GM12878 (cell line): ENCODE data around the gene STEAP3. TPM values are rescaled to one million over a fixed set of nuclear protein-coding genes. Genes with fewer than 3 reads are reported as not detected.

Source experiments
- ATAC-seq: fragments of 200-7000 bp; cut with Tn5 transposase; 3 replicates; pipeline ENCODE4 v1.9.1; 2020; ENCODE audit warnings: mild to moderate bottlenecking, moderate library complexity
- BruUV-seq: library from RNA; stranded (reverse); fragments of 400-500 nt; replicated peaks from 2 replicates; lab custom pipeline; 2021; lab: Mats Ljungman, UMichigan
- CTCF ChIA-PET: fragments of 300-600 bp; sonication (Branson Sonifier 250); formaldehyde crosslinking; extraction: SDS; loops from one replicate; lab custom pipeline; 2021; ENCODE audit warnings: inconsistent platforms; lab: Yijun Ruan, JAX
- POLR2A ChIA-PET: fragments of 350-600 bp; formaldehyde crosslinking; extraction: SDS; loops from one replicate; lab custom pipeline; 2021; ENCODE audit warnings: inconsistent platforms; lab: Charles Lee
- RAD21 ChIA-PET: fragments of 300-600 bp; sonication (Branson Sonifier 250); formaldehyde crosslinking; loops from one replicate; lab custom pipeline; 2023; ENCODE audit warnings: antibody characterized with exemption; ENCODE audit not compliant: unreplicated experiment; lab: Charles Lee
- SMC1A ChIA-PET: fragments of 300-600 bp; sonication (Branson Sonifier 250); formaldehyde crosslinking; loops from one replicate; lab custom pipeline; 2023; ENCODE audit not compliant: unreplicated experiment, uncharacterized antibody; lab: Charles Lee
- DNase-seq: peaks from one replicate; pipeline ENCODE4 v3.0.0-alpha.2; 2011; ENCODE audit warnings: low read depth, low spot score
- FAIRE-seq: peaks from 3 replicates; lab custom pipeline; 2011; peaks lifted over from hg19 to GRCh38; lab: Jason Lieb, UNC
- H2AFZ ChIP-seq: 2 replicates; pipeline ENCODE4 v1.6.0; 2011; ENCODE audit warnings: low read depth, low read length, control low read depth; ENCODE audit not compliant: control insufficient read depth
- H3K27ac ChIP-seq: 2 replicates; pipeline ENCODE4 v1.5.1; 2011; ENCODE audit warnings: control low read depth; ENCODE audit not compliant: control insufficient read depth, insufficient read depth
- H3K27me3 ChIP-seq, 2 experiments: replicated peaks in 1 of 2; 2 replicates each; pipeline versions ENCODE4 v1.6.0 to v1.6.1; 2011; ENCODE audit warnings: low read length in 1 of 2; ENCODE audit not compliant: control insufficient read depth in 2 of 2, insufficient read depth in 2 of 2
- H3K36me3 ChIP-seq, 2 experiments: 2 replicates each; pipeline ENCODE4 v1.5.1; 2011; ENCODE audit warnings: low read length in 1 of 2; ENCODE audit not compliant: control insufficient read depth in 2 of 2, insufficient read depth in 2 of 2
- H3K4me1 ChIP-seq: 2 replicates; pipeline ENCODE4 v1.6.1; 2011; ENCODE audit warnings: mild to moderate bottlenecking, low read length, moderate library complexity, mixed read lengths; ENCODE audit not compliant: control insufficient read depth, insufficient read depth
- H3K4me2 ChIP-seq: 2 replicates; pipeline ENCODE4 v1.6.0; 2011; ENCODE audit warnings: control low read depth; ENCODE audit not compliant: control insufficient read depth, insufficient read depth
- H3K4me3 ChIP-seq: fragments of 200-600 bp; sonication (generic); 2 replicates; pipeline ENCODE4 v1.5.1; 2016
- H3K79me2 ChIP-seq: 2 replicates; pipeline ENCODE4 v1.6.0; 2011; ENCODE audit warnings: low read length; ENCODE audit not compliant: control insufficient read depth, insufficient read depth
- H3K9ac ChIP-seq: 2 replicates; pipeline ENCODE4 v1.8.0; 2011; ENCODE audit warnings: low read length, control low read depth, mixed read lengths; ENCODE audit not compliant: control insufficient read depth, insufficient read depth
- H3K9me3 ChIP-seq: replicated peaks from 3 replicates; pipeline ENCODE4 v1.5.1; 2011; ENCODE audit warnings: mild to moderate bottlenecking, low read length; ENCODE audit not compliant: control insufficient read depth, insufficient read depth
- H4K20me1 ChIP-seq: 2 replicates; pipeline ENCODE4 v1.6.0; 2011; ENCODE audit not compliant: control insufficient read depth, insufficient read depth
- BCL11A ChIP-seq: IDR thresholded peaks from 2 replicates; pipeline ENCODE4 v1.6.1; 2011; ENCODE audit warnings: low read depth, low read length
- CBX5 ChIP-seq: sonication (generic); IDR thresholded peaks from 2 replicates; pipeline ENCODE4 v1.6.1; 2016; ENCODE audit warnings: low read depth, moderate library complexity, mild to moderate bottlenecking, inconsistent platforms
- FOXM1 ChIP-seq: IDR thresholded peaks from 2 replicates; pipeline ENCODE4 v1.6.1; 2012; ENCODE audit warnings: low read depth, mild to moderate bottlenecking, inconsistent platforms, low read length, moderate library complexity
- LARP7 ChIP-seq: fragments of 450-650 bp; IDR thresholded peaks from 2 replicates; pipeline ENCODE4 v1.6.1; 2017; ENCODE audit warnings: mild to moderate bottlenecking
- POLR2AphosphoS5 ChIP-seq: IDR thresholded peaks from 2 replicates; pipeline ENCODE4 v1.6.1; 2011; ENCODE audit warnings: mild to moderate bottlenecking, low read length, inconsistent platforms
- RB1 ChIP-seq: fragments of 450-650 bp; formaldehyde crosslinking; IDR thresholded peaks from 2 replicates; pipeline ENCODE4 v1.6.1; 2017; ENCODE audit warnings: mild to moderate bottlenecking, borderline replicate concordance
- RCOR1 ChIP-seq: conservative IDR thresholded peaks from 2 replicates; pipeline ENCODE4 v1.6.1; 2012; ENCODE audit warnings: low read depth, low read length, improper control_type of control experiment
- SMAD5 ChIP-seq: IDR thresholded peaks from 2 replicates; pipeline ENCODE4 v1.6.1; 2016; ENCODE audit warnings: antibody characterized with exemption, low read depth
- YBX1 ChIP-seq: fragments of 450-650 bp; IDR thresholded peaks from 2 replicates; pipeline ENCODE4 v1.6.1; 2016; ENCODE audit warnings: antibody characterized with exemption
- ZBED1 ChIP-seq: IDR thresholded peaks from 2 replicates; pipeline ENCODE4 v1.6.1; 2016; ENCODE audit warnings: borderline replicate concordance
- ZNF622 ChIP-seq: fragments of 450-650 bp; IDR thresholded peaks from 2 replicates; pipeline ENCODE4 v1.6.1; 2017; ENCODE audit warnings: mild to moderate bottlenecking, inconsistent platforms
- WGBS: methylation state at CpG from one replicate; pipeline ENCODE4 v1.1.6; 2016; ENCODE audit warnings: low lambda C conversion rate; ENCODE audit not compliant: insufficient replicate concordance, insufficient coverage; ENCODE audit errors: missing lambda C conversion rate; 5-methylcytosine and 5-hydroxymethylcytosine counted together
- in situ Hi-C: fragments of 300-500 bp; cut with MboI; formaldehyde crosslinking; loops from 9 replicates; pipeline ENCODE4 v1.14.3; 2018; ENCODE audit warnings: mixed read lengths
- intact Hi-C: fragments of 100-400 bp; cut with micrococcal nuclease; formaldehyde crosslinking; loops from one replicate; pipeline ENCODE4 v1.14.2; 2022; ENCODE audit not compliant: unreplicated experiment
- polyA plus RNA-seq, 11 experiments: library from polyadenylated mRNA; depleted of rRNA in 4 of 11; unstranded in 6 of 11; stranded (reverse) in 5 of 11; fragments of >200 nt; fragmentation: Nextera tagmentation in 4 of 11; fragmentation: Illumina TruSeq in 1 of 11; extraction: Ambion mirVana in 4 of 11; extraction: Trizol in 1 of 11; gene quantifications; 1 replicate in 1 of 11; 2 replicates in 10 of 11; pipeline versions ENCODE4 v1.2.1 to v1.2.3, GENCODE V29; 2011 to 2016; ENCODE audit warnings: inconsistent platforms in 2 of 11, missing spikeins in 2 of 11, low read depth in 1 of 11
- total RNA-seq, 4 experiments: library from RNA; depleted of rRNA in 3 of 4; stranded (reverse); fragments of >200 nt in 3 of 4; fragmentation: Illumina TruSeq in 1 of 4; extraction: Trizol in 1 of 4; gene quantifications; 2 replicates each; pipeline versions ENCODE4 v1.2.1 to v1.2.3, GENCODE V29; 2013 to 2021
- TF ChIP-seq, protein P1 (sequence below): IDR thresholded peaks from 2 replicates; pipeline ENCODE4 v1.6.1; 2011; ENCODE audit warnings: low read depth, low read length, improper control_type of control experiment, borderline replicate concordance
- TF ChIP-seq, protein P2 (sequence below): IDR thresholded peaks from 2 replicates; pipeline ENCODE4 v1.6.1; 2012; ENCODE audit warnings: low read depth, low read length, improper control_type of control experiment
- TF ChIP-seq, protein P3 (sequence below): fragments of 450-650 bp; IDR thresholded peaks from 2 replicates; pipeline ENCODE4 v1.6.1; 2018; ENCODE audit warnings: mild to moderate bottlenecking, low read depth, moderate library complexity; ENCODE audit not compliant: partially characterized antibody

Gene STEAP3
- total and polyA plus RNA-seq, 10 of the 15 experiments (the other 5 are each of a cell fraction or from before 2014, with no cell fraction given): 0.42 to 8.3 (median 4.8) TPM

DNA sequence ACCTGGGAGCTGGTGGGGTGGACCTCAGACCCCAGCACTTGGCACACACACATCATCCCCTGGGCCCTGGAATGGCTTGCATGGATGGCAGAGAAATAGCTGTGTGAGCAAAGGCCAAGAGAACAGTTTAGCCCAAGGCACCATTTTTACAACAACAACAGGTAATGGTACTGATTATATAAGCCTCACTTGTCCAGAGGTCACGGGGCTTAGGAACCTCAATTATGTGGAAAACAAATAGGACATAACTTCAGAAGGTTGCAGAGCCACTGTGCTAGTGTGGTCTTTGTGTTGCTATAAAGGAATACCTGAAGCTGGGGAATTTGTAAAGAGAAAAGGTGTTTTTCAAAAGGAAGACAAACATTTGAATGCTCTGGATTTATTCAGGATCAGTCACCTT, 13.2 kb downstream of the STEAP3 start:
- in situ Hi-C loops: no loop called here

More for the DNA sequence above, 13.2 kb downstream of the STEAP3 start:
- ChIA-PET POLR2A (no interaction called here), SMC1A (no interaction called here), CTCF (interaction anchor here (1.3 kb wide), 1 partner anchor 28 kb away, joined by 4 read pairs; no protein-coding TSS in a partner anchor), RAD21 (interaction anchor here (0.6 kb wide), 1 partner anchor 102 kb away, joined by 4 read pairs; no protein-coding TSS in a partner anchor)
- FAIRE-seq (no peak), DNase-seq (no peak), ATAC-seq (no peak)
- Histone ChIP-seq H4K20me1 (no peaks in the 10 kb centered on the region), H2AFZ (no peak overlapping the region), H3K9me3 (no peaks in the 10 kb centered on the region), H3K4me1 (peaks cover 35% of the 10 kb centered on the region), H3K9ac (no peak overlapping the region), H3K4me2 (no peak overlapping the region), H3K27me3 (no peaks in the 10 kb centered on the region), H3K4me3 (no peak overlapping the region), H3K36me3 (no peaks in the 10 kb centered on the region), H3K27ac (no peak overlapping the region), H3K79me2 (no peaks in the 10 kb centered on the region)
- BruUV-seq: no TSS peak
- intact Hi-C loops: no loop called here
- 100% methylated on average over 1 of the region's 1 CpG for WGBS
- TF ChIP-seq BCL11A (no peak), POLR2AphosphoS5 (no peak), CBX5 (no peak), RB1 (no peak), LARP7 (no peak), RCOR1 (no peak), ZNF622 (no peak), ZBED1 (no peak), FOXM1 (no peak), YBX1 (no peak), SMAD5 (no peak)
- TF ChIP-seq, protein P1, sequence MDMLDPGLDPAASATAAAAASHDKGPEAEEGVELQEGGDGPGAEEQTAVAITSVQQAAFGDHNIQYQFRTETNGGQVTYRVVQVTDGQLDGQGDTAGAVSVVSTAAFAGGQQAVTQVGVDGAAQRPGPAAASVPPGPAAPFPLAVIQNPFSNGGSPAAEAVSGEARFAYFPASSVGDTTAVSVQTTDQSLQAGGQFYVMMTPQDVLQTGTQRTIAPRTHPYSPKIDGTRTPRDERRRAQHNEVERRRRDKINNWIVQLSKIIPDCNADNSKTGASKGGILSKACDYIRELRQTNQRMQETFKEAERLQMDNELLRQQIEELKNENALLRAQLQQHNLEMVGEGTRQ: no peak
- TF ChIP-seq, protein P2, sequence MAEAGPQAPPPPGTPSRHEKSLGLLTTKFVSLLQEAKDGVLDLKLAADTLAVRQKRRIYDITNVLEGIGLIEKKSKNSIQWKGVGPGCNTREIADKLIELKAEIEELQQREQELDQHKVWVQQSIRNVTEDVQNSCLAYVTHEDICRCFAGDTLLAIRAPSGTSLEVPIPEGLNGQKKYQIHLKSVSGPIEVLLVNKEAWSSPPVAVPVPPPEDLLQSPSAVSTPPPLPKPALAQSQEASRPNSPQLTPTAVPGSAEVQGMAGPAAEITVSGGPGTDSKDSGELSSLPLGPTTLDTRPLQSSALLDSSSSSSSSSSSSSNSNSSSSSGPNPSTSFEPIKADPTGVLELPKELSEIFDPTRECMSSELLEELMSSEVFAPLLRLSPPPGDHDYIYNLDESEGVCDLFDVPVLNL: no peak
- TF ChIP-seq, protein P3, sequence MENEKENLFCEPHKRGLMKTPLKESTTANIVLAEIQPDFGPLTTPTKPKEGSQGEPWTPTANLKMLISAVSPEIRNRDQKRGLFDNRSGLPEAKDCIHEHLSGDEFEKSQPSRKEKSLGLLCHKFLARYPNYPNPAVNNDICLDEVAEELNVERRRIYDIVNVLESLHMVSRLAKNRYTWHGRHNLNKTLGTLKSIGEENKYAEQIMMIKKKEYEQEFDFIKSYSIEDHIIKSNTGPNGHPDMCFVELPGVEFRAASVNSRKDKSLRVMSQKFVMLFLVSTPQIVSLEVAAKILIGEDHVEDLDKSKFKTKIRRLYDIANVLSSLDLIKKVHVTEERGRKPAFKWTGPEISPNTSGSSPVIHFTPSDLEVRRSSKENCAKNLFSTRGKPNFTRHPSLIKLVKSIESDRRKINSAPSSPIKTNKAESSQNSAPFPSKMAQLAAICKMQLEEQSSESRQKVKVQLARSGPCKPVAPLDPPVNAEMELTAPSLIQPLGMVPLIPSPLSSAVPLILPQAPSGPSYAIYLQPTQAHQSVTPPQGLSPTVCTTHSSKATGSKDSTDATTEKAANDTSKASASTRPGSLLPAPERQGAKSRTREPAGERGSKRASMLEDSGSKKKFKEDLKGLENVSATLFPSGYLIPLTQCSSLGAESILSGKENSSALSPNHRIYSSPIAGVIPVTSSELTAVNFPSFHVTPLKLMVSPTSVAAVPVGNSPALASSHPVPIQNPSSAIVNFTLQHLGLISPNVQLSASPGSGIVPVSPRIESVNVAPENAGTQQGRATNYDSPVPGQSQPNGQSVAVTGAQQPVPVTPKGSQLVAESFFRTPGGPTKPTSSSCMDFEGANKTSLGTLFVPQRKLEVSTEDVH: no peak
